ENCODE results near the gene FBXL7.

Gene FBXL7

DNA sequence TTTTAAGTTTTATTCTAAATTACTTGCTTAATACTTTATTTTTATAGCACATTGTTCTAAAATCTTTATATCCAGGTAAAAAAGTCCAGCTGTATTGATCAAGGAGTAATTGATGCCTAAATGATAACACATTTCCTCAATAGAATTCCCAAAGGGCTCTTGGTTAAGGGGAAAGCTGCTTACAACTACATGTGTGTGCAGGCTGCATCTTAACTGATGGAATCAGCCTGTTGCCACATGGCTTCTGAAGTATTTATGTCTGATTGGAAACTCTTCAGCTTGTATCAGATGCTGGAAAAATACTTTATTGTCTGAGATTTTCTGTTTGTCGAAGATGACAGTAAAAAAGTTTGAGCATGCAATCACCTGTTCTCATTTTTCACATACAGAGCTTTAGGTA lies 182.6 kb downstream of the FBXL7 start:
- DNase-seq, result no peak

DNA sequence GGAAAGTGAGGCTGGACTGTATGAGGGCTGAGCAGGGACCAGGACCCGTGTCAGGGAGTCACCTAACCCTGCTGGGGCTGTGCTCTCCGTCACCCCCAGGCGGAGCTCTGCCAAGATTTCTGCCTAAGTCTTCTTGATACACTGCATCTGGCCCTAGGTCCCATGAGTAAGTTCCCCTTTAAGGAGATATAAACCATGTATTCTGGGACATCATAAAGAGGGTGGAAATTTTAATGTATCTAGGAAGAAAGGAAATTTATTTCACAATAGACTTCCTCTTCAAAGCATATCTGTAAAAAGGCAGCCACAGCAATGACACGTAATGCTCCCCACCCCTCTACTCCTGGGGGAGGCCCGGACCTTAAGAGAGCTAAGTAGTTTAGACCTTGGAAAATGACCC lies 183.4 kb downstream of the FBXL7 start:
- no peak for DNase-seq

DNA sequence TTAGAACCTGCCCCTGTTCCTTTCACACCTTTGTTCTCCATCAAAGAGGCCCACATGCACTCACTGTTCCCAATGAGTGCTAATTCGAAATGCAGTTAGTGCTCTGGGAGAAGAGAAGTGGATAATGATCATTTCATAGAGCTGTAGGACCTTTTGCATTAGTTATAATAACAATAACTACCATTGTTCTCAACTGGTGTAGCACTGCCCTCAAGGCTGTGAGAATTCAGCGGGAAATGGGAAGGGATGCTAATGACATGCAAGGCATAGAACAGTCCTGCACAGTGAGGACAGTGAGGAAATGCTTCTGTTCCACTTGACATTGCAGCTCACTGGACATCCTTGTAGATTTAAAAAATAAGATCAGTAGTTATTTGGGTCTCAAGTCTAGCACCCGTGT lies 187.4 kb downstream of the FBXL7 start:
- no peak for DNase-seq

GRCh38 chr5:15689836-15690235 lies 189.9 kb downstream of the FBXL7 start:
- DNase-seq, result no peak

DNA sequence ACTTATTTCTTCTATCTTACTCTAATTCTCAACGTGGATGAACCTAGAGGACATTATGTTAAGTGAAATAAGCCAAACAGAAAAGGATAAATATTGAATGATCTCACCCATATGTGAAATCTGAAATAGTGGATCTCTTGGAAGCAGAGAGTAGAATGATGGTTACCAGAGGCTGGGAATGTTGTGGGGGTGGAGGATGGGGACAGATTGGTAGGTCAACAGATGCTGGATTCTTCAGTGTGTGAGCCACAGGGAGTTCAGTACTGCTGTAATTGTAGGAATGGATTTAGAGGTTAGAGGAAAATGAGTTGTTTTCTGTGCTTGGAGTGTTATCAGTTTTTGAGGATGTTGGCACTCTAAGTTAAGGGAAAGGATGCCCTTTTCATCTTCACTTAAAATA lies 190.6 kb downstream of the FBXL7 start:
- no peak for DNase-seq

GRCh38 chr5:15691521-15691920 lies 191.5 kb downstream of the FBXL7 start:
- DNase-seq, result no peak

DNA sequence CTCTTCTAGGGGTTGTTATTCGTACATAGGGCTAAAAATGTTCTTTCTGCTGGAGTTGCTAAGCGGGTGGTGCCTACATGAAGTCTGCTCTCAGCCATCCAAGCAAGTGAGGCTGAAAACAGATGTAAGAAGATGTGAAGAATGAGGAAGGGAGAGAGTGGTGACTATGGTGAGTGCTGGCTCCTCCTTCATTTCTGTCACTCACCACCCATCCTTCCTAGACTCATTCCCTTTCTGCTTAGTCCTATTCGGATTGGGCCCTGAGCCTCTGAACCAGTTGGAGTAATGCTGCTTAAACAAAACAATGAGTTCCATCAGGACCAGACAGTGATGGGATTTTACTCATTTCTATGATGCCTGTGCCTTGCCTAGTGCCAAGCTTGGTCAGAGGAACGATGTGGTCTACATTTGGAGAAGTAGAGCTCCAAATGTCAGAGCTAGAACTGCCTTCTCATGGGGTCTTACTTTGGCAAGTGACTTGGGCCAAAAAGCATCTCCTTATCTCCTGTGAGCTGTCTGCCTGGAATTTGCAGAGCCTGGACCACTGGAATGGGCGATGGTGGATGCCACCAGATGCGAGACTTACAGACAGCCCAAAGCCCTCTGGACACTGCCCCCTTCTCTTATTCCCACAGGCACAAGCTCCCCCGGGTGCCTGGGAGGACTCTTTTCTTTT lies 192.9 kb downstream of the FBXL7 start:
- DNase-seq, result no peak

DNA sequence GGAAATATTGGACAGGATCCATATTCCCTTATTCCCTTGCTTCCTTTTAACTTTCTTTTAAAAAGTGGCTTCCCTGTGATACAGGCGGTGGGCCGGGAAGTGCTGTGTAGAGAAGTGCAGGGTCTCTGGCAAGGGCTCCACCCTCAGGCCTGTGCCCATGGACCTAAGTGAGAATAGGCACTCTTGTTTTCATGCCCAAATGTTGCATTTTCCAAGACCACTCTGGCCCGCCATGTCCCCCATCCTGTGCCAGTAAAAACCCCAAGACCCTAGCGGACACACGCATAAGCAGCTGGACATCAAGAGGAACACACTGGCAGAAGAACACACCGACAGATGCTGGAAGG lies 193.4 kb downstream of the FBXL7 start:
- DNase-seq, result no peak

DNA sequence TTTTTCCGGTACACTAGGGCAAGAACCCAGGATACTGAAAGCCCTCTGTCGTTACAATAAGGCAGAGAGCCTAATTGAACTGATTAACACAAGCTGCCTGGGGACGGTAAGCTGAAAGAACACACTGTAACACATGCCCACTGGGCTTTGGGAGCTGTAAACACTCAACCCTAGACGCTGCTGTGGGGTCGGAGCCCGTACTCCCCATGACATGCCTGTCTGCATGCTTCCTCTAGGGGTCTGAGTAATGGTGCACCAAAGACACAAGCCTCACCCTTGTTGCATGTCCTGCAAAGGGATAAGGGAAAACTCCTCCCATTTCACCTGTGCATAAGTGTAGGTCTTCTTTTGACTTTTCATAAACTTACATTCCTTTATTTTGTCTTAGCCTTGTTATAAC lies 194.0 kb downstream of the FBXL7 start:
- no peak for DNase-seq

DNA sequence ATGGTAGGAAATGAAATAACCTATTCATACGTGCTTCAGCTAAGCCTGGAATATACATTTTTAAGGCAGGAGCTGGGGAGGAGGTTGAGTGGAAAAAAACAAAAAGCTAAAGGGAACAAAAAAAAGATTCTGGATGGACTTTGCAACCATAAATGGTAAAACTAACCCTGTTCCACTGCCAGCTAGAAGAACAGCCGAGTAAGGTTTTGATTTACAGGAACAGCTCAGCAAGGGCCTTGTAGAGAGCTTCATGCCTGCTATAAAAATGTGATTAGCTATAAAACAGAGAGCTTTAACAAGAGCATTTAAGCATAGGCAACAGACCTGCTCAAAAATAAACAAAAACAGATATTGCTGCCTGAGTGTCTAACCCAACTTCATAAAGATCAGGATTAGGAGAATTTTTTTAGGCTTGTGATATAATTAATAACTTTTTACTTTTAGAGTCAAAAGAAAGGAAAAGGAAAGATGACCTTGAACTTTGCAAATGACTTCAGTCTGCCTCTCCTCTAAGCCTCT lies 194.8 kb downstream of the FBXL7 start:
- no peak for DNase-seq

GRCh38 chr5:15695215-15695731 lies 195.3 kb downstream of the FBXL7 start:
- no peak for DNase-seq

DNA sequence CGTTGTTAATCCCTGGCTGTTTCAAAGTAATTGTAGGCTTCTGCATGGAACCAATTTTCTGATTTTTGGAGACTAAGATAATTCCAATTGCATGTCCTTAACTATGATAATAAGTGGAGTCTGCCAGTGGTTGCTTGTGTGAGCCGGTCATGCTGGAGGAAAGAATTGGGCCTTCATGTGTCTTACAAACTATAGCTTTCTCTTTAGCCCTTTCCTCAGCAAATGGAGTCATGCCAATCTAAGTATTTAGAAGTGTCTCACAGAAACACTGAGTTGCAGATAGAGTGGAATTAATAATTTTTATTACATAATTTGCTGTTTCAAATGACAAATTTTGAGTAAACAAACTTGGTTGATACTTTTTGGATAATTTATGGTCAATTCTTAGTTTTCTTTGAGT lies 200.4 kb downstream of the FBXL7 start:
- DNase-seq, result no peak

DNA sequence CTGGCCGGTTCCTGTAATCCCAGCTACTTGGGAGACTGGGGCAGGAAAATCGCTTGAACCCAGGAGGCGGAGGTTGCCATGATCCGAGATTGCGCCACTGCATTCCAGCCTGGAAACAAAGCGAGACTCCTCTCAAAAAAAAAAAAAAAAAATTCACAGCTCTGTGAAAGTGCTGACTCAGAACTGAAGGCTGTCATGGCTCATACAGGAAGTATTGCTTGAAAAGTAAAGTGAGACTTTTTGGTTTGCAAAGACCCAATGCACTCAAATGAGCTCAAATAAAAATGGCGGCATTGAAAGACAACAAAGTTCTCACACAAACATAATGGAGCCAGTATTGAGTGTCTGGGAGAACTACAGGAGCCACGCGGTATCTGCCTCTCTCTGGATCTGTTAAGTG lies 202.1 kb downstream of the FBXL7 start:
- DNase-seq, result no peak

- DNase-seq, result no peak
Observed at GRCh38 chr5:15703901-15704300, 203.9 kb downstream of the FBXL7 start.

DNA sequence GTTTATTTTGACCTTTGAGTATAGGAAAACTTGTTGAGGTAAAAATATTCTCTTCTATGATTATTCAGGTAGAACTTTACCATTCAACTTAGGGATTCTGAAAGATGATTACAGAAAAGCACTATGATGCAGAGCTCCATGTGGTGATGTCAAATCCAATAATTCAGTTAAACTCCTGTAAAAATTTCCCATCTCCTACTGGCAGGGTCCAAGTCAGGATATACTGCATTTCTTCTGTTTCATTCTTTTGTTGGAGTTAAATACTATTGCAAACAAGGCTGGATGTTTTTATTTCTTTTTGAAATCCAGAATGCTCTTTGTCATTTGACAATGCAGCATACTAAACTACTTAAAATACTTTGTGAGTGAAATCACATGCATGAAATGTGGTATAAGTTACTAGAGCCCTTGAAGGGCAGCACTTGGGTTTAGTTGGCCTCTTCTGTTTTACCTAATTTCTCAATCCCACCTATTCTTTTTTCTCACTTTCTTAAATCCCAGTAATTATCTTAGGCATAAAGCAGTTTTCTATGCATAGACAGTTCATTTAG lies 204.5 kb downstream of the FBXL7 start:
- no peak for DNase-seq

- DNase-seq, result no peak
Observed at GRCh38 chr5:15707631-15708030, 207.7 kb downstream of the FBXL7 start.

DNA sequence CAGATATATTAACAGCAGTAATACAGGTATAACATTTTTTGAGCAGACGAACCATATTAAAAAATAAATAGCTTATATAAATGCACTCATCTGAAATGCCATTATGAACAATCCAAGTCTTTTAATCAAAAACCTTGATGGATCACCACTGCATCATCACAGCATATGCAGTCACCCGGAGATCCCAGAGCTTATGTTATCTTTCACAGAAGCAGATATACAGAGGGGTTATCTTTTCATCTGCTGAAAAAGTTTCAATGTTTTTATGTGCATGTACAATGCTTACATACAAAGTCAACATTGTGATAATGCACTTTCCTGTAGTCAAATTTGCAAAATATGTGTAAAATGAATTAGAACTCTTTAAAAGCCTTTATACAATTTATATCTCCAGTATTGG lies 211.9 kb downstream of the FBXL7 start:
- no peak for DNase-seq

GRCh38 chr5:15715535-15715934 lies 215.6 kb downstream of the FBXL7 start:
- DNase-seq, result no peak

DNA sequence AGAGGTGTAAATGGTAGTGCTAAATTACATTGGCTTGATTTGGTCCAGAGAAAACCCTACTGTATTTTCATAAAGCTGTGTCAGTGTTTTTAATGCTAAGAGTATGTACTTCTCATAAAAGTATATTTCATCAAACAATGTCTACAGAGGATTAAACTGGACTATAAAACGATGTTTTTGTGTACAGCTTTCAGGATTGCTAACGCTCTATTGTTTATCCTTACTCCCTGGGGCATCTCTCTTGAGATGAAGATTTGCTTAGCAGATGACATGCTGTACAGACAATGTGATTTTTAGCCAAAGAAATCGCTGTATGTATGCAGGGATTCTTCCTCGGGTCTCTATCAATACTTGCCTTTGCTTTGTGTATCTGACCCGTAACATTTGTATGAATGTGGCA lies 216.0 kb downstream of the FBXL7 start:
- DNase-seq, result no peak

DNA sequence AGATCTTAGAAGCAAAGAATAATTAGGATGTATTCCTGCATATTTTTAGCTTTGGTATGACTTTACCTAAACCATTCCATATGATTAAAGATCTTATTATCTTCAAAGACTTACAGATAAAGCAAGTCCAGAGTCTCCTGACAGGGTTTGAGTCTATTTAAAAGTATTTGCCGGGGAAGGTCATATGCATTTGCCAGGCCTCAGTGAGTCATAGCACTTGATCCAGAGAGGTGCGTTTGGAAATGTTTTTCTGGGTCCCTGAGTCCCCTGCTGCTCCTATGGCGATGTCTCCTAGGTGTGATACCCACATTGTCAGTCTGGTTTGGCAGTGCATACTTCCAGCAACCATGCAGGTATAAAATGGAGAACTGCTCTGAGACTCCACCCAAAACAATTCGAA lies 217.0 kb downstream of the FBXL7 start:
- no peak for DNase-seq

- DNase-seq, result no peak
Observed at GRCh38 chr5:15718421-15719179, 218.6 kb downstream of the FBXL7 start.

DNA sequence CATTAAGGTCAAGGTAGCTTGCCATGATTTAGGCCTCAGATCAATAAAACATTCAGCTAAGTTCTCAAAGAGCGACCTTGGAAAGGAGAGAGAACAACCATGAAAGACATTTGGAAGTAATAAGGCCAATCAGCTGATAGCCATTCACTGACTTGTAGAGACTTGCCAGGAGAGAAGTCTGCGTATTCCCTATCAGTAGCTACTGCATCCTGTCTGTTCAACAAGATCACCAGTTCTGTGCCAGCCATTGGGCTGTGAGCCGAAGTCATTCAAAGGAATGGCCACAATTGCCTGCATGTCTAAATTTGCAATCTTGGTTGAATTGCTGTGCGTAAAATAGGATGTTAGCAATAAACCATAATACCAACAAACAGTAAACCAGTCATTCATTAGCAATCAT lies 219.8 kb downstream of the FBXL7 start:
- DNase-seq, result no peak

GRCh38 chr5:15720515-15720914 lies 220.5 kb downstream of the FBXL7 start:
- DNase-seq, result no peak

DNA sequence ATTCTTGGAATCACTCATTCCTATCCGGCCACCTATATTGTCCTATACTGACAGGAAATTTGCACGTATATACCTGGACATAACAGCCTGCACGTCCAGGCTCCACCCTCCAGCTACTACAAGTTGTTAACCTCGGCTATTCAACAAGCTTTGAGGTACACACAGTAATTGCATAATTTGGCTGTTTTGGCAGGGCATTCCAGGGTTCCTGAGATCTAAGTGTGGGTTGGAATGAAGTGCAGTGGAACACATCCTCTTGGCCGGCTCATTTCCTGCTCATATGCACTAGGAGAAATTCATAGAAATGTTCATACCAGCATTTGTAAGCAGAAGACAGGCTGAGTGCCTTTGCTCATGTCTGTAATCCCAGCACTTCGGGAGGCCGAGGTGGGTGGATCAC lies 222.3 kb downstream of the FBXL7 start:
- no peak for DNase-seq
